DND-41 (cell line): ENCODE measurements around the gene APOBEC4.
"Not testable (repeated sequence)": the region's sequence is repeated elsewhere in the genome, so short reads cannot be mapped to it uniquely, and the experiment has no call there.

Experiments
- ATAC-seq: fragments of 200-7000 bp; cut with Tn5 transposase; 3 replicates; pipeline ENCODE4 v1.9.1; 2021; ENCODE audit warnings: low read depth; ENCODE audit not compliant: insufficient read depth
- DNase-seq: peaks from one replicate; pipeline ENCODE4 v3.0.0-alpha.2; 2020
- H2AFZ ChIP-seq: 2 replicates; pipeline ENCODE4 v1.6.0; 2012; ENCODE audit warnings: low read depth, low read length
- H3K27ac ChIP-seq: 2 replicates; pipeline ENCODE4 v1.5.1; 2012; ENCODE audit warnings: low read length, inconsistent platforms
- H3K27me3 ChIP-seq: fragments of 200-600 bp; sonication (generic); 2 replicates; pipeline ENCODE4 v1.6.0; 2012; ENCODE audit warnings: low read length, mild to moderate bottlenecking, inconsistent platforms; ENCODE audit not compliant: insufficient read depth, poor library complexity
- H3K36me3 ChIP-seq: 2 replicates; pipeline ENCODE4 v1.5.1; 2012; ENCODE audit warnings: low read length, inconsistent platforms; ENCODE audit not compliant: insufficient read depth
- H3K4me1 ChIP-seq: 2 replicates; pipeline ENCODE4 v1.5.1; 2012; ENCODE audit warnings: mild to moderate bottlenecking, low read length; ENCODE audit not compliant: insufficient read depth
- H3K4me2 ChIP-seq: 2 replicates; pipeline ENCODE4 v1.6.0; 2012; ENCODE audit warnings: mild to moderate bottlenecking, moderate library complexity, low read length, inconsistent platforms; ENCODE audit not compliant: insufficient read depth
- H3K4me3 ChIP-seq, 2 experiments: fragments of 200-600 bp in 1 of 2; shearing (Covaris generic) in 1 of 2; 2 replicates each; pipeline ENCODE4 v1.5.1; 2012 to 2016; ENCODE audit warnings: inconsistent platforms in 2 of 2, low read length in 2 of 2, mild to moderate bottlenecking in 2 of 2, low read depth in 1 of 2, moderate library complexity in 1 of 2
- H3K79me2 ChIP-seq: 2 replicates; pipeline ENCODE4 v1.6.0; 2012; ENCODE audit warnings: low read length, inconsistent platforms; ENCODE audit not compliant: insufficient read depth
- H3K9ac ChIP-seq: 2 replicates; pipeline ENCODE4 v1.6.0; 2012; ENCODE audit warnings: low read depth, mild to moderate bottlenecking, inconsistent platforms, low read length, moderate library complexity
- H3K9me3 ChIP-seq: 2 replicates; pipeline ENCODE4 v1.5.1; 2012; ENCODE audit warnings: low read length, moderate library complexity, mild to moderate bottlenecking, inconsistent platforms; ENCODE audit not compliant: insufficient read depth, severe bottlenecking
- H4K20me1 ChIP-seq: 2 replicates; pipeline ENCODE4 v1.6.0; 2012; ENCODE audit warnings: low read length; ENCODE audit not compliant: insufficient read depth
- EZH2 ChIP-seq: IDR thresholded peaks from 3 replicates; pipeline ENCODE4 v1.6.1; 2012; ENCODE audit warnings: borderline replicate concordance, low read depth, mild to moderate bottlenecking, moderate library complexity, low read length, inconsistent platforms; ENCODE audit not compliant: severe bottlenecking
- TF ChIP-seq, protein P1 (sequence below): IDR thresholded peaks from 2 replicates; pipeline ENCODE4 v1.5.1; 2012; ENCODE audit warnings: borderline replicate concordance, low read length, moderate library complexity, mild to moderate bottlenecking; ENCODE audit not compliant: poor library complexity, severe bottlenecking; ENCODE audit errors: extremely low read depth

APOBEC4 gene

DNA sequence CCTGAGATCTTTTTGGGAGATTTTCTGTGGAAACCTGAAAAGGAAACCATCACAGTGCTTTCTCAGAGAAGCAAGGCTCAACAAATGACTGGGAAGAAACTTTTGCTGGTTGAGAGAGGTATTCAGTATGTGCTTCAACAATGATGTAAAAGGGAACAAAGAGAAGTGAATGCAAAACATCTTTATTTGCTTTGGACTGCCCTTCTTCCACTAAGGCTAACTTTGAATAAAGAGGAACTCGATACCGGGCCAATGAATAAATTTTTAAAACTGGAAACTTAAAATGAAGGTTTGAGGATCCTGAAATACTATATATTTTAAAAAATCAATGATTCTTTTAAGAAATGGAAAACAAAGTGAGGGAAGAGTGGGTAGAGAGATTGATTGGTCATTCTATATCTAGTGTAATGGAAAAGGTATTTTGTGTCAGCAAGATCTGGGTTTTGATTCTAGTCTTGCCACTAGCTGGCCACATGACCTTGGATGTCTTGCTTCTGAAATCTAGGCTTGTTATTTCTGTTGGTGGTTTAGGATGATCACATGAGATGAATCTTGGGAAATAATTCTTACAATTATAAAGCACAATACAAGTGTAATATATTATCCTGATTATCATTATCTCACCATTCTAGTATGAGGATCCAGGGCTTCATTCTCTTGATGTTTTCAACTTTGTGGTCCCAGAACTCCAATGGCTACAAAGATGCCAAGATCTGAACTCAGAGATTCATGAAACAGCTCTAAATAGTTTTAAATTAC is 34.6 kb upstream of the APOBEC4 start:
- no peak for TF ChIP-seq EZH2
- TF ChIP-seq, protein P1, sequence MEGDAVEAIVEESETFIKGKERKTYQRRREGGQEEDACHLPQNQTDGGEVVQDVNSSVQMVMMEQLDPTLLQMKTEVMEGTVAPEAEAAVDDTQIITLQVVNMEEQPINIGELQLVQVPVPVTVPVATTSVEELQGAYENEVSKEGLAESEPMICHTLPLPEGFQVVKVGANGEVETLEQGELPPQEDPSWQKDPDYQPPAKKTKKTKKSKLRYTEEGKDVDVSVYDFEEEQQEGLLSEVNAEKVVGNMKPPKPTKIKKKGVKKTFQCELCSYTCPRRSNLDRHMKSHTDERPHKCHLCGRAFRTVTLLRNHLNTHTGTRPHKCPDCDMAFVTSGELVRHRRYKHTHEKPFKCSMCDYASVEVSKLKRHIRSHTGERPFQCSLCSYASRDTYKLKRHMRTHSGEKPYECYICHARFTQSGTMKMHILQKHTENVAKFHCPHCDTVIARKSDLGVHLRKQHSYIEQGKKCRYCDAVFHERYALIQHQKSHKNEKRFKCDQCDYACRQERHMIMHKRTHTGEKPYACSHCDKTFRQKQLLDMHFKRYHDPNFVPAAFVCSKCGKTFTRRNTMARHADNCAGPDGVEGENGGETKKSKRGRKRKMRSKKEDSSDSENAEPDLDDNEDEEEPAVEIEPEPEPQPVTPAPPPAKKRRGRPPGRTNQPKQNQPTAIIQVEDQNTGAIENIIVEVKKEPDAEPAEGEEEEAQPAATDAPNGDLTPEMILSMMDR, result no peak
- Histone ChIP-seq H3K79me2 (no peaks in the 10 kb centered on the region), H3K36me3 (no peaks in the 10 kb centered on the region), H3K9me3 (no peaks in the 10 kb centered on the region), H3K27ac (no peak overlapping the region), H2AFZ (no peak overlapping the region), H3K9ac (no peak overlapping the region), H3K27me3 (no peaks in the 10 kb centered on the region), H3K4me2 (no peak overlapping the region), H3K4me3 (no peak overlapping the region), H4K20me1 (no peaks in the 10 kb centered on the region), H3K4me1 (no peaks in the 10 kb centered on the region)
- ATAC-seq (no peak), DNase-seq (no peak)

DNA sequence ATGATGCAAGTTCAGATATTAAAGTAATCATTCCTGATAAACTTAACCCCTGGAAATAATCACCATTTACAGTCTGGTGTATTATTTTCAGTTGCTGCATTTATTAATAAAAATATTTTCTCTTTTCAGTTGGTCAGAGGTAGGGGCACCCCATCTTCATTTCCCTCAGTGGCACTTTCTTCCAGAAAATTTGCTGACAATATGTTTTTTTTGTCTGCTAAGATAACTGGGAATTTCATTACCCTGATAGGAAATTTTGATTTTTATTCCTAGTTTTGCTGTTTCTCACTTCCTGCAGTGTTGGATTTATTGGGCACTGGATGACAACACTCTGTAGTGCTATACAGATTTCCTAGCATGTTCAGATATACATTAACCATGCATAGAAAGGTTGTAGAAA is 33.1 kb upstream of the APOBEC4 start:
- H2AFZ ChIP-seq, result no peak overlapping the region
- H3K4me2 ChIP-seq, result no peak overlapping the region
- no peaks in the 10 kb centered on the region for H3K36me3 ChIP-seq
- DNase-seq (no peak), ATAC-seq (no peak)
- H3K4me3 ChIP-seq, result no peak overlapping the region
- no peak overlapping the region for H3K9ac ChIP-seq
- TF ChIP-seq EZH2, result no peak
- TF ChIP-seq, protein P1, result no peak
- no peaks in the 10 kb centered on the region for H3K27me3 ChIP-seq
- H3K27ac ChIP-seq, result no peak overlapping the region
- no peaks in the 10 kb centered on the region for H3K4me1 ChIP-seq
- H4K20me1 ChIP-seq, result no peaks in the 10 kb centered on the region
- no peaks in the 10 kb centered on the region for H3K9me3 ChIP-seq
- no peaks in the 10 kb centered on the region for H3K79me2 ChIP-seq

- no peak overlapping the region for H2AFZ ChIP-seq
- H3K9me3 ChIP-seq, result no peaks in the 10 kb centered on the region
- no peak overlapping the region for H3K27ac ChIP-seq
- H3K9ac ChIP-seq, result no peak overlapping the region
- no peak overlapping the region for H3K4me2 ChIP-seq
- no peaks in the 10 kb centered on the region for H3K79me2 ChIP-seq
- H3K27me3 ChIP-seq, result no peaks in the 10 kb centered on the region
- H3K4me3 ChIP-seq, result no peak overlapping the region
- peak; percentile 13 for DNase-seq
- peak; percentile 55; the same call in 2 of the 3 replicates for ATAC-seq
- no peaks in the 10 kb centered on the region for H3K36me3 ChIP-seq
- TF ChIP-seq, protein P1, result peak; percentile 76
- no peak for TF ChIP-seq EZH2
- no peaks in the 10 kb centered on the region for H4K20me1 ChIP-seq
- no peaks in the 10 kb centered on the region for H3K4me1 ChIP-seq
Measured at GRCh38 chr1:183685112-183685713, 32.1 kb upstream of the APOBEC4 start.

GRCh38 chr1:183679363-183679762 is 26.2 kb upstream of the APOBEC4 start:
- H2AFZ ChIP-seq, H4K20me1 ChIP-seq, H3K4me3 ChIP-seq, H3K9ac ChIP-seq, H3K79me2 ChIP-seq, H3K9me3 ChIP-seq, ATAC-seq, H3K27ac ChIP-seq, H3K4me1 ChIP-seq, H3K4me2 ChIP-seq, DNase-seq, H3K27me3 ChIP-seq, H3K36me3 ChIP-seq: not testable (repeated sequence)
